ENCODE results near the gene C17orf58. TPM values are rescaled to one million over a fixed set of nuclear protein-coding genes. Genes with fewer than 3 reads are reported as not detected.

The C17orf58 gene
- total and polyA plus RNA-seq, 2 of the 4 experiments (the other 2 are of a cell fraction), result 7.2 to 10.2 TPM

DNA sequence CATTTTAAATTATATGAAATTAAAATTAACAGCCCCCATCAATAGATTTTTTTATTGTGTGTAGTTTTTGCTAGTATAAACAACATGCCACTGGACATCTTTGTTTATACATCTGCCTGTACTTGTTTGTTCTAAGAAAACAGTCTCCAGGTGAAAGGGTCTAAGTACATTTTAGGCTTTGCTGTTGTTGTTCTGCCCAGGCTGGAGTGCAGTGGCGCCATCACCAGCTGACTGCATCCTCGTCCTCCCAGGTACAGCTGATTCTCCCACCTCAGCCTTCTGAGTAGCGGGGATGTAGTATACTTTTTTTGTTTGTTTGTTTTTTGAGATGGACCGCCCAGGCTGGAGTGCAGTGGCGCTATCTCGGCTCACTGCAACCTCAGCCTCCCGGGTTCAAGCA, 25.5 kb downstream of the C17orf58 start:
- H3K9me1 ChIP-seq (ENCODE audit: insufficient read depth, low read length), result no peaks in the 10 kb centered on the region
- no peak overlapping the region for H4K8ac ChIP-seq (ENCODE audit: low read depth in 2 of 2, low read length in 2 of 2)
- no peak overlapping the region for H2AK9ac ChIP-seq (replicated peaks; ENCODE audit: low read depth, low read length, poor library complexity)
- H2BK120ac ChIP-seq (ENCODE audit: low read depth, low read length), result no peak overlapping the region
- H3K9ac ChIP-seq (ENCODE audit: low read depth, low read length), result no peak overlapping the region
- ATAC-seq (ENCODE audit: low read depth) (no peak), DNase-seq (no peak)
- H2AK5ac ChIP-seq (ENCODE audit: low read depth, low read length), result no peak overlapping the region
- H4K5ac ChIP-seq (ENCODE audit: low read depth, low read length), result no peak overlapping the region
- no peak overlapping the region for H3K56ac ChIP-seq (ENCODE audit: extremely low read depth, insufficient read depth, low read length)
- no peak overlapping the region for H4K91ac ChIP-seq (ENCODE audit: insufficient read depth, low read depth, low read length)
- no TSS peak for BruUV-seq (replicated peaks)
- POLR2A ChIA-PET (ENCODE audit: unreplicated experiment), result no interaction called here
- no peak overlapping the region for H3K23ac ChIP-seq (ENCODE audit: low read depth, low read length)
- H3K18ac ChIP-seq (ENCODE audit: low read depth, low read length), result no peak overlapping the region
- no peak overlapping the region for H3K27ac ChIP-seq (ENCODE audit: insufficient read depth, low read length)
- CTCF ChIA-PET, result no interaction called here
- H2BK20ac ChIP-seq (ENCODE audit: low read depth, low read length), result no peak overlapping the region
- no peak overlapping the region for H3K4me3 ChIP-seq (ENCODE audit: insufficient read depth, low read depth, low read length)
- H3K79me1 ChIP-seq (ENCODE audit: low read depth in 1 of 2, low read length in 2 of 2), result peaks cover 0 to 2% of the 10 kb centered on the region in 2 experiments; a peak in 1 of 4 replicates
- H2AFZ ChIP-seq (replicated peaks; ENCODE audit: low read length, poor library complexity), result no peak overlapping the region
- no peaks in the 10 kb centered on the region for H3K4me1 ChIP-seq (ENCODE audit: control insufficient read depth, insufficient read depth, low read length)
- dilution Hi-C loops (cut with HindIII; ENCODE audit: low sequenced_read_pairs, unreplicated experiment) (no loop called here), intact Hi-C loops (cut with micrococcal nuclease) (no loop called here), in situ Hi-C loops (cut with MboI; ENCODE audit: low sequenced_read_pairs) (loop anchor here (25.0 kb wide), 1 partner anchor 492 kb away; the partner anchor contains the start of gene WIPI1)
- no peaks in the 10 kb centered on the region for H3K9me3 ChIP-seq (ENCODE audit: control insufficient read depth, insufficient read depth, low read length)
- H2BK5ac ChIP-seq (ENCODE audit: low read depth, low read length, poor library complexity, severe bottlenecking), result no peak overlapping the region
- H3K4ac ChIP-seq (ENCODE audit: low read depth, low read length), result no peak overlapping the region
- WGBS, 2 experiments (ENCODE audit: extremely low coverage in 2 of 2, insufficient read length in 1 of 2), result no CpG with 5 or more reads among the region's 7 CpGs
- no peaks in the 10 kb centered on the region for H4K20me1 ChIP-seq (ENCODE audit: insufficient read depth, low read length)
- H3K36me3 ChIP-seq (ENCODE audit: control insufficient read depth, insufficient read depth, low read length), result peaks cover 22% of the 10 kb centered on the region
- H3K27me3 ChIP-seq (ENCODE audit: control insufficient read depth, insufficient read depth, low read length), result no peaks in the 10 kb centered on the region
- no peak overlapping the region for H3K14ac ChIP-seq (replicated peaks; ENCODE audit: low read depth, low read length)
- no peak overlapping the region for H2BK15ac ChIP-seq (ENCODE audit: low read depth, low read length)
- TF ChIP-seq FOS (IDR thresholded peaks at IDR 0.05; ENCODE audit: low read depth, low read length) (no peak), MXI1 (IDR thresholded peaks at IDR 0.05; ENCODE audit: borderline replicate concordance, low read depth, low read length) (no peak)
- no peak overlapping the region for H3K4me2 ChIP-seq (ENCODE audit: low read depth, low read length)

Measured in IMR-90 (cell line).